GOT3 (cell line): ENCODE measurements around the gene HDAC8.
"Not testable (repeated sequence)": the region's sequence is repeated elsewhere in the genome, so short reads cannot be mapped to it uniquely, and the experiment has no call there.

Experiments
- DNase-seq: peaks from one replicate; lab custom pipeline; 2025; ENCODE audit warnings: mixed read lengths; lab: John Stamatoyannopoulos, UW

Gene HDAC8

DNA sequence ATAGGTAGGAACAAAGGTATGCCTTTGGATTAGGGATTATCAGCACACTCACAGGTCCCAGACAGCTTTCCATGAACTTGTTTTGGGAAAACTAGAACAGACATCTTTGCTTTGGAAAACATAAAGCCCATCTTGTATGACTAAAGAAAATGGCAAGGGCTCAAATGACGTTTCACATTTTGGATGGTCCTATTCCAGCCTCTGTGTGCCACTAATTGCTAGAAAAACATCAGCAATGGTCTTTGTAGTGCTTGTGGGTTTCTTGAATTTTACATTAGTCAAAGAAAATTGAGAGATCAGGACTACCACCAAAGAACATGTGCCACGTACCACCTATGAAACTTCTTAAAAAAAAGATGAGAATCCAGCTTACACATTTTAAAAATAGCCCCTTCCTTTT is 111.4 kb downstream of the HDAC8 start:
- no peak for DNase-seq

DNA sequence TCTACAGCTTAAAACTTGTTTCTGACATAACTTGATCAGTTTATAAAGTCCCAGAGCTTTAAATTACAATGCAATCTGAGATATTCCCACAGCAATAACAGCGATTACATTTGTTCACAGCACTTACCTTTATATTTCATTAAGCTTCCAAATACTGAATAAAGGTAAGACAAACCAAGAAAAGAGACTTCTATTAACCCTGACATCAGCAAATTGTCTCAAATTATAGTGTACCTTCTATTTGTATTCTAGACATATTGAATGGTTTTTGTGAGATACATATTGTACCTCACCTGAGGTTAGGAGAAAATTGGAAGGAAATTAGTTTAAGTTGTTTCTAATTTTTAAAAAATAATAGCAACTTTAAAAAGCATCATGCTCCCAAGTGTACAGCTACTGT is 111.9 kb downstream of the HDAC8 start:
- DNase-seq, result no peak

DNA sequence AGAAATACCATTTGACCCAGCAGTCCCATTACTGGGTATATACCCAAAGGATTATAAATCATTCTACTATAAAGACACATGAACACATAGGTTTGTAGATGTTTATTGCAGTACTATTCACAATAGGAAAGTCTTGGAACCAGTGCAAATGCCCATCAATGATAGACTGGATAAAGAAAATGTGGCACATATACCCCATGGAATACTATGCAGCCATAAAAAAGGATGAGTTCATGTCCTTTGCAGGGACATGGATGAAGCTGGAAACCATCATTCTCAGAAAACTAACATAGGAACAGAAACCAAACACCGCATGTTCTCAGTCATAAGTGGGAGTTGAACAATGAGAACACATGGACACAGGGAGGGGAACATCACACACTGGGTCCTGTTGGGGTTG is 123.6 kb downstream of the HDAC8 start:
- DNase-seq, result not testable (repeated sequence)

DNA sequence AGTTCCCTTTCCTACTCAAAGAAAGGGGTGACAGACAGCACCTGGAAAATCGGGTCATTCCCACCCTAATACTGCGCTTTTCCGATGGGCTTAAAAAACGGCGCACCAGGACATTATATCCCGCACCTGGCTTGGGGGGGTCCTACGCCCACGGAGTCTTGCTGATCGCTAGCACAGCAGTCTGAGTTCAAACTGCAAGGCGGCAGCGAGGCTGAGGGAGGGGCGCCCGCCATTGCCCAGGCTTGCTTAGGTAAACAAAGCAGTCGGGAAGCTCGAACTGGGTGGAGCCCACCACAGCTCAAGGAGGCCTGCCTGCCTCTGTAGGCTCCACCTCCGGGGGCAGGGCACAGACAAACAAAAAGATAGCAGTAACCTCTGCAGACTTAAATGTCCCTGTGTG is 131.9 kb downstream of the HDAC8 start:
- not testable (repeated sequence) for DNase-seq

DNA sequence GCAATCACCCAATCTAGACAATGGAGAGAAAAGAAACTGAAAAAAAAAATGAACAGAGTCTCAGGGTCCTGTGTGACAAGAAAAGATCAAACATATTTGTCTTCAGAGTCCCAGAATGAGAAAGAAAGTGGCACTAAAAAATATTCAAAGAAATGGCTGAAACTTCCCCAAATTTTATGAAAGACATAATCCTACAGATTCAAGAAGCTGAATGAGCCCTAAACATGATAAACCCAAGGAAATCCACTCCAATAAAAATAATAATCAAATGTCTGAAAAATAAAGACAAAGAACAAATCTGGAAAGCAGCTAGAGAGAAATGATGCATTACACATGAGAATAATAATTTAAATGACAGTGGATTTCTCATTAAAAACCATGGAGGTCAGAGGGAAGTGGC is 136.6 kb downstream of the HDAC8 start:
- DNase-seq, result no peak

DNA sequence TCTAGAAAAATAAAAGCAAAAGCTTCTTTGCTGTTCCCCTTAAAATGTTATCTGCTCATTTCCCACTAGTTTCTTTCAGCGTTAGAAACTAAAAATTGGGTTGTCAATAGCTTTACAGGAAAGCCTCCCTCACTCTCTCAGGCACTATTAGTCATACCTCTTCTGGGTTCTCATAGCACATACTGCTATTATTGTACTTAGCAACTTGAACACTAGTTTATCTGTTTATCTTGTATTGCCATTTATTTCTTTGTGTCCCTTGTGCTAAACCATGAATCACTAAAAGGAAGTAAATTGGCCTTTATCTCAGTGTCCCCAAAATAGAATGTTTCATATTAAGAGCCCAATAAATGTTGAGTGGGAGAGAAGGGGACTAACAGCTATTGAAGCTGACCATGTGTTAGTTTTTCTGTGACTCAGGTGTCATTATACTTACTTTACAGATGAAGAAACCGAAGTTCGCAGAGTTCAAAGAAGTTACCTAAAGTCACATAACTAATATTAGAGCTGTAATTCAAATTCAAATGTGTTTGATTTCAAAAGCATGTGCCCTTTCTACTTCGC is 142.2 kb downstream of the HDAC8 start:
- DNase-seq, result no peak

DNA sequence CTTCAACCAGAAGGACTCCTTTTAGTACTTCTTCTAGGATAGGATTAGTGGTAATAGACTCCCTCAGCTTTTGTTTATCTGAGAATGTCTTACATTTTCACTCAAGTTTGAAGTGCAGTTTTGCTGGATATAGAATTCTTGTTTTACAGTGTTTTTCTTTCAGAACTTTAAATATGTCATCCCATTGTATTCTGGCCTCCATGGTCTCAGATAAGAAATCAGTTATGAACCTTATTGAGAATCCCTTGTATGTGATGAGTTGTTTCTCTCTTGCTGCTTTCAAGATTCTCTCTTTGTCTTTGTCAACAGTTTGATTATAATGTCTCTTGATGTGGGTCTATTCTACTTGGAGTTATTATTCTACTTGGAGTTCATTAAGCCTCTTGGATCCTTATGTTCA is 150.8 kb downstream of the HDAC8 start:
- no peak for DNase-seq

DNA sequence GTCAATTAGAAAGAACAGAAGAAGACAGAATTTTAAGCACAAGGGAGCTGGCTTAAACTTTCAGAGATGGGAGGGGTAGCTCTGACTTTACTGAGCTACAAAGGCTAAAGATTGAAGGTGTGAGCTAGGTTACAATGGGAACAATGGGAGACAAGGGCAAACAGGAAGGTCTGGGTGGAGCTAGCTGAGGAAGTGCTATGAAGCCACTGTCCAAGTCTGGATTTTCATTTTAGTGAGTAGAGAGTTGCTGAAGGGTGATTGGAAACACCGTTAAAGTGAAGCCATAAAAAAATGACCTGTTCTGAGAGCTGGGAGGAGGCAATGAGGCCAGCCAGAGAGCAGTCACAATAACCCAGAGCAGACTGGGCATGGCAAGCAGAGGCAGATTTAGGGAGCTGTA is 162.7 kb downstream of the HDAC8 start:
- DNase-seq, result no peak

DNA sequence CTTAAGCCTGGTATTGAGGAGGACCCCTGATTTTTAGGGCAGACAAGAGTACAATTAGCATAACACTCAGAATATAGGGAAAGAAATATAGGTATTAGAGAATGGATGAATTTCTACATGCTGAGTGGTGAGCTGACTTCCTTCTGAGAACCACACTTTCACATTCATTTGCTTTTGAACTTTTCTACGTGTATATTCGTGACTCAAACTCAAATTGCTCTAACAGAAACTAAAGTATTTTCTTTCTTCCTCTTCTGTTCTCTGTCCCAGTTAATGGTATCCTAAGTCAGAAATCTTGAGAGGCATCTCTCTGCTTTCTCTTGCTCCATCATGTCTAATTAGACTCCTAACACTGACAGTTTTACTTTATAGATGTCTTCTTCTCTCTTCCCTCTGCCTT is 163.8 kb downstream of the HDAC8 start:
- no peak for DNase-seq

DNA sequence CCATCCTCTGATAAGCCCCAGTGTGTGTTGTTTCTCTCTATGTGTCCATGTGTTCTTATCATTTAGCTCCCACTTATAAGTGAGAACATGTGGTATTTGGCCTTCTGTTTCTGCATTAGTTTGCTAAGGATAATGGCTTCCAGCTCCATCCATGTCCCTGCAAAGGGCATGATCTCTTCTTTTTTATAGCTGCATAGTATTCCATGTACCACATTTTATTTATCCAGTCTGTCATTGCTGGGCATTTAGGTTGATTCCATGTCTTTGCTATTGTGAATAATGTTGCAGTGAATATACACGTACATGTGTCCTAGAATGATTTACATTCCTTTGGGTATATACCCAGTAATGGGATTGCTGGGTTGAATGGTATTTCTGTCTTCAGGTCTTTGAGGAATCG is 167.5 kb downstream of the HDAC8 start:
- DNase-seq, result not testable (repeated sequence)

DNA sequence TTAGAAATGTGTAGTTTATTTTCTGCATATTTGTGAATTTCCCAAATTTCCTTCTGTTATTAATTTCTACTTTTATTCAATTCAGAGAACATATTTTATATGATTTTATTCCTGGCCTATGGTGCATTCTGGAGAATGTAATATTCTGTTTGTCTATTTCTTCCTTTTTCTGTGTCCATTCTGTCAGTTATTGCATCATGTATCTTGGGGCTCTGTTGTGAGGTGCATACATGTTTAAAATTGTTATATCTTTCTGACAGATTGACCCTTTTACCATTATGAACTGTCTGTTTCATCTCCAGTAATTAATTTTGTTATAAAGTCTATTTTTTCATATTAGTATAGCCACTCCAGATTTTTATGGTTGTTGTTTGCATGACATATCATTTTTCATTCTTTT is 170.0 kb downstream of the HDAC8 start:
- no peak for DNase-seq

DNA sequence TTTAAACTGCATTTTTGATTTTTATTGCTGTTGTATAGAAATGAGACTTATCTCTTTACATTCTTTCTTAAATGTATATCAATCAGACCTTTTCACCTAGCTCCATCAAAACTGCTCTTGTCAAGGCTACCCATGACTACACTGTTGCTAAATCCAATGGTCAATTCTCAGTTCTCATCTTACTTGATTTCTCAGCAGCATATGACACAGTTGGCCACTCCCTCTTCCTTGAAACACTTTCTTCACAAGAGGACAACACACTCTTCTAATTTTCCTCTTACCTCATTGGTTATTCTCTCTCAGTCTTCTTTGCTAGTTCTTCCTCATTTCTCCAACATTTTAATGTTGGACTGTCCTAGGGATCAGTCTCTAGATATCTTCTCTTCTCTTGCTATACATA is 172.8 kb downstream of the HDAC8 start:
- no peak for DNase-seq

DNA sequence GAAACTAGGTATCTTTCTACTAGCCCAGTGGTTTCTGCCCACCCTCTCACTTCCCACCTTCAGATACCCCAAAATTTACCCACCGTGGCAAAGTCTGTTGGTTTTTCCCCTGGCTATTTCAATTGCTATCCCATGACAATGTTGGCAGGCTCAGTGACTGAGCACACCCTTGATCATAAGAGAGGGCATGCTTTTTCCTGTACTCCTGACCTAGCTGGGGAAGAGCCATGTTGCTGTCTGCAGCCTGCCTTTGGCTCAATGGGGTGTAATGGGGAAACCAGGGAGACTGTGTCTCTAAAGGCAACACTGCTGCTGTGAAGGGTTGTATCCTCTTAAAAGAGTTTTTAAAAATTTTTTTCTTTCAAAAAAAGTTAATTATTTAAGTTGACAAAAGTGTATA is 176.5 kb downstream of the HDAC8 start:
- no peak for DNase-seq

DNA sequence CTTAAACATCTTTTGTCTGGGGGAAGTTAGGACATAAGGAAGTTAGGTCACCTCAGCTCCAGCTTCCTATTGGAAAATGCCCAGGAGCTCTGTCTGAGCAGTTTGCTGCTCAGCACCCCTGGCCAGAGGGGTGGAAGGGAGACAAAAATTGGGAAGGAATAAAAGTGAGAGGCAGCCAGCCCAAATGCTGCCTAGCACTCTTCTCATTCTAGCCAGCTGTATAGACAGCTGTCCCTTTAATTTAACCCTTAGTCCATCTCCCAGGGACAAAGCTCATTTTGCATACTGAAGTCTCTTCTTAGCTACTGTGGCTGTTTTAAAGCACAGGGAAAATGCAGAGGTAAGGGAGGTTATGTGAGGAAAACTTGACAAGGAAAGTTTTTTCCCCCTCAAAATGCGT is 177.4 kb downstream of the HDAC8 start:
- DNase-seq, result no peak

DNA sequence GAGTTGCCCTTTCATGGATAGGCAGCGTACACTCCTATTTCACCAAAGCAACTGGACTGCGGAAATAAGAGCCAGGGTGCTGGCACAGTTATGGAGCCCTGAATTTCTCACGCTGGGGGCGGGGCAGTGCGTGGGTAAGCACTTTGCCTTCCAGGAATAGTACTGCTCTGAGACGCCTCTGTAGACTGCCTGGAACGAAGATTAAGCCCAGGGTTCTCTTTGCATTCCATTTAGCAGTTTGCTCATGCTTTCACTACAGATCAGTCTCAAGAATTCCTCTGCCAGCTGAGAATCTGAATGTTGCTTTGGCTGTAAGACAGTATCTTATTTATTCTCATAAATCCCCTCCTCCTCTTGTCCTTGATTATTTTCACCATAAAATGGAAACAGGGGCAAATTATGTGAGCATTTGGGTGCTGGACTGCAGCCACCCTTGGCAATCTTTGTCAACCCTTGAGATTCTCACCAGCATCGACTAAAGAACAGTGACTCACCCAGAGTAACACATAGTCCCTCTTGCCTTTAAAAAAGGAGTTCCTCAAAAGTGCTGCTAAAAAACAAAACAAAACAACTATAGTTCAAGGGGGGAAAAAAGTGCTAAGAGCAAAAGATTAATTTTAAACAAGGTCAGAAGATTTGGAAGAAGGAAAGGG is 178.0 kb downstream of the HDAC8 start:
- no peak for DNase-seq

DNA sequence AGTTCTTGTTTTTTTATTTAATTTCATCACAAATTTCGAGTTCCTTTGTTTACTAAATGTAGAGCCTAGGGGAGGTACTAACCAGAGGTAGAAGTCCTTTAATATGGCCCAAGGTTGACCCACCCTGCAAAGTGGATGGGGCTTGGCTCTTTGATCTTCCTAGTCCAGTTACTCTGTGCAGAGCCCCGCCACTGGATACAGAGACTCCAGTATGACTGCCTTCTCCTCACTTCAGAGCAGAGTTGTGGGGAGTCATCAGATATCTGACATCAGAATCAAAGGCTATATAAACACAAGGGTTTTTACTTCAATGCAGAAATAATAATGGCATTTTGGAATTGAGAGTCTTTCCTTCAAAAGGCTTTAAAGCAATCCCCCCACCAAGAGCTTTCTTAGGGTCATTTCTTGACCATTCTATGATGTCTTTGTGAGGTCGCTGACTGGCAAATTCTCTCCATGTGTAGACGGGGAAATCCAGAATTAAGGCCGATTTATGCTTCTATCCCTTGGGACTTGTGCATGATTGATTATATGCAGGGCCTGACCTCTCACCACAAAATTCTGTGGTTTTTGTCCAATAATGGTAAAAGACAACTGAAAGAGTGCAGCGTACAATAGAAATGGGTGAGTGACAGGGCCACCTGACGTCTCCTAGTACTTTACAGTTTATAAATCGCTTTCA is 178.7 kb downstream of the HDAC8 start:
- DNase-seq, result no peak

DNA sequence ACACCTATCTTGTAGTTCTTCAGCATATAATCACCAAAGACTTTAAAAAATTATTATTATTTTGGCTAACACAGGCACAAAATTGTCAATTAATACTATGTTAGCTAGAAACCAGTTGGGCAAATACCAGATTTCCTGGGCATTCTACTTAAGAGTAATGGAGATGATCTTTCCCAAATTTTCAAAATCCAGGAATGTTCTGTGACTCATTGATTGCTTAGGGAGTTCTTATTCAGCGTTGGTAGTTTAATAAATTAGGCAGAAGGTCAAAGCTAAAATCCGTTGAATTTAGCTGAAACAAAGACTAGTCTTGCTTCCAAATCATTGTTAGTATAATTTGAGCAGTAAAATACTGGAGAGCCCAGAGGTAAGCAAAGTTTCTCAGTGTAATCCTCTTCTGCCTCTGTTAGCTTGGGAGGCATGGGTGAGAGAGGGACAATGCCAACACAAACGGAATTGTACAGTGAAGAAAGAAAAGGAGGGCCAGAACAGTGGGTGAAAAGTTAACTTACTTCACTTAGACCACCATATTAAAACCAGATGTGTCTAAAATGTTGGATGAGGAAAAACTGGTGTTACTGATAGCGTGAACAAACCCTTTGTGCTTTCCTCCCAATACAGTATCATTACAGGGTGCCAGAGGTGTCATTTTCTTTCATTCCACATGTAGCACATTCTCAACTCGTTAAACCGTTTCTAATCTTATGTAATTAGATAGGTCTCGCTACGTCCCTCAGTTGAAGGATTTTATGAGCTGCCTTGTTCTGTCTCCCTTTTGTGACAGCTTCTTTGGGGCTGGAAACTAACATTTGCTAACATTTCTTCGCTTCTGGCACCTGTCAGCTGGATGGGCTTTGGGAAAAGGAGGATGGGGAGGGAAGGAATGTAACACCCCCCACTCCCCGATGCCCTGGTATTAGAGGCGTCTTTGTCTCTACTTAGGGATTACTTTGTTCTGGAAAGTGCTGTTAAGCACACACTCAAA is 179.5 kb downstream of the HDAC8 start:
- no peak for DNase-seq

DNA sequence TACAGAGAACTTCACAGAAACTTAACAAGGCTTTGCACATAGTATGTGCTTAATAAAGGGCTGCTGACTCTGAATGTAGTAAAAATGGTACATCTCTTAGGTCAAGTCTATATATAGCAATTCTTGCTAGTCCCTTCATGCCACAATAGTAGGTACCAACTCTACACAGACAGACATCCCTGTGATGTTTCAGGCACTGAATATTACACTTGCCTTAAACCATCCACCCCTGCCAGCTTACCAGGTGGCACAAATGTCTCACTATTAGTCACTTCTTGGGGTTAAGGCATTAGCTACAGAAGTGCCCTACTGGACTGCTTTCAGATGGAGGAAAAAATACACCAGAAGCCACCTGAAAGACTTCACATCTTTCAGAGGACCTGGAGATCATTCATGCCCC is 180.6 kb downstream of the HDAC8 start:
- no peak for DNase-seq

DNA sequence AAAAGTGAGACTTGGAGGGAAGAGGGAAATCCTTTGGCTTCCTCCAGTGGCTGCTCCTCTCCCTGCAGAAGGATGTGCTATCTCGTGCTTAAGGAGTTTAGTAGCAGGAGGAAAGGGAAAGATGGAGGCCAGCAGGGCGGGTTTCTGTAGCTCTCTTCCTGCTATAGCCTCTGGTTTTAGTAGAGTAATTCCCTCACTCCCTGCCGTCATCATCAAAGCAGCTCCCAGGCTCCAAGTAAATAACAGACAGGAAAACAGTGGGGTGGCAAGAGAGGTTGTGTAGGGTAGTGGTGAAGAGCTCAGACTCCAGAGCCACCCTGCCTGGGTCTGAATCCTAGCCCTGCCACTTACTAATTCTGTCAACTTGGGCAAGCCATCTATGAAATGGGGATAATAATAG is 185.4 kb downstream of the HDAC8 start:
- no peak for DNase-seq

DNA sequence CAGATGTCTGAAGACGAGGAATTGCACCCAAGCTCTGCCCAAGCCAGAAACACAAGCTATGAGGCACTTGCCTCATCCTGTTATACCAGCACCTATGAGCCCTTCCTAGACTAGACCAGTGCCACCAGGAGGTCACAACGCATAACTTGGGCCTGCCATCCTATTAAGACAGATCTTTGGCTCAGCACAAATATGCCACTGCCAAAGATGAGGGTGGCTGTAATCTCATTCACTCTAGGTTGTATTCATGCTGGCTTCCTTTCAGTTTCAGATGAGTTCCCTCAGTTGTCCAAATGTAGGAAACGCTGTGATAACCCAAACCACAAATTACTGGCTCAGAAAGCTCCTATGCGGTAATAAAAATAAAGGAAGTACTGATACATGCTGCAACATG is 190.4 kb downstream of the HDAC8 start:
- DNase-seq, result no peak

DNA sequence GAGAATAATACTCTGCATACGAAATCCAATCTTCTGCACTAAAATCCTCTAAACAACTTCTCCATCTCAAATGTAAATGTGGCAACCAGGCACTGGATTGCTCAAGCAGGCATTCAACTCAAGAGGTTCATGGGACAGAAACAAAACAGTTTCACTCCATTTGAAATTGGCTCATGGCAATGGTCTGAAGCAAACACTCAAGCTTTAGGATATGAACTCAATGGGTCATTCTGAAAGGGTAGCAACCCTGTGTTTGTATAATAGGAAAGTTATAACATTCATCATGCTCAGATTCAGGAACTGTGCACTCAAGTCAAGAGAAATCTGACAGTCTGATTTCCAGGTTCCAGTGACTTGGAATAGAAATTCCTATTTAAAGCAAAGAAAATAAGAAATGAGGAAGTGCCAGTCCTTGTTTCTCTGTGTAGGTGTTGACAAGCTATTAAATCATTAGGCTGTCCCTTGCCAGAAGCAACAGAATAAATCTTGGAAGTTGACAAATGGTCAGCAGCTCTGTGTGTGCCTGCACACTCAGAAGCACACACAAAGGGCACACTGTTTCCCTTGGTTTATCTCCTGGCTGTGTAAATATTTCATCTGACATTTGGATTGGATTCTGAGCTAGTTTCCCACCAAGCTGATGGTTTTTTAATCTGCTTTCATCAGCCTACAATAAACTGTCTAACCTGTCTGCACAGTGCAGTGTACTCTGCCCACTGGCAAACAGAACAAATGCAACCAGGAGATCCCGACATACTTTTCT is 191.0 kb downstream of the HDAC8 start:
- no peak for DNase-seq

DNA sequence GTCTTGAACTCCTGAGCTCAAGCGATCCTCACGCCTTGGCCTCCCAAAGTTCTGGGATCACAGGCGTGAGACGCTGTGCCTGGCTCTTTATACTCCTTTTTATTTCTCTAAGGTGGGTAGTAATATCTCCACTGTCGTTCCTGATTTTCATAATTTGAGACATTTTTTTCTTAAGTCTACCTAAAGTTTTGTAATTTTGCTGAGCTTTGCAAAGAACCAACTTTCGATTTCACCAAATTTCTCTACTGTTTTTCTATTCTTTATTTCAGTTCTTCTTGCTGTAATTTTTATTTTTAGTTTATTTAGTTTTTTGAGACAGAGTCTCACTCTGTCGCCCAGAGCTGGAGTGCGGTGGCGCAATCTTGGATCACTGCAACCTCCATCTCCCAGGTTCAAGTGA is 196.5 kb downstream of the HDAC8 start:
- DNase-seq, result no peak
